GM11168 (cell line): Measurements from ENCODE around the gene LMNTD2.

Experiments used
- in situ Hi-C: fragments of 300-500 bp; cut with MboI; formaldehyde crosslinking; loops from one replicate; pipeline ENCODE4 v1.12.0; 2022; ENCODE audit warnings: low sequenced_read_pairs; ENCODE audit not compliant: unreplicated experiment

The LMNTD2 gene

DNA sequence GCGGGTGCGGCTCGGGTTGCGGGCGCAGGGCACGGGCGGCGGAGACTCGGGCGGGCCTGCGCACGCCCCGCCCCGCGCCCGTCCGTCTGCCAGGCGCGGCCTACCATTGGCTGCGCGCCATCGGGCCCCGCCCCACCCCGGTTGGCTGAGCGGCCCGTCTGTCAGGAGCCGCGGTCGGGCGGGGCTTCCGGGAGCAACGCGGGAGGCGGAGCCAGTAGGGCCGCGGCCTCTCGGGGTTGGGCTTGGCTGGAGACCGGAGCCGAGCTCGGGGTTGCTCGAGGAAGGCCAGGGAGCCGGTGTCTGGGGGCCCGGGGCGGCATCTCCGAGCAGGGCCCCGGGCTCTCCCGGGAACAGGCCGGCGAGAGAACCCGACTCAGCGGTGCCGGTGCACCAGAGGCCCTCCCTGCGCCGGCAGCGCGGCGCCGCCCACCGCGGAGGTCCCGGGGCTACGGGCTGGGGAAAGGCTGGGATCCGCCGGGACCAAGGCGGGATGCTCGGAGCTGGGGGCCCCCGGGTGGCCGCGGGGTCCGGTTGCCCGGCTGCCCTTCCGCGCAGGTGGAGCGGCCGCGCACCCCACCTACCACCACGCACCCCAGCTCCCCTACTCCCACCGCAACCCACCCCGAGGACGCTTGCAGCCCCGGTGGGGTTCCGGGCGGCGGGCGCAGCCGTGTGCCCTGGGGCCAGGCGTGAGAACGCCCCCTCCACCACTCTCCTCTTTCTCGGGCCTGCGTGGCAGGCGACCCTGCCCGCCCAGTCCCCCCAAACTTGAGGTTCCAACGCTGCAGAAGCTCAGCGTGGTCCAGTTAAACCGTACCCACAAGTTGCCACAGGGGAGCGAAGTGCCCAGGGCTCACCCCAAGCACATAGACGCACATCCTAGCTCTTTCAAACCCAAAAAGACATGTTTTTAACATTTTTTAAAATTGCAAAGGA, 24.8 kb downstream of the LMNTD2 start, which contains the start of gene HRAS:
HRAS (minus strand) TSS at position 58 of the 936 bp plus-strand sequence.
- in situ Hi-C loops: no loop called here

DNA sequence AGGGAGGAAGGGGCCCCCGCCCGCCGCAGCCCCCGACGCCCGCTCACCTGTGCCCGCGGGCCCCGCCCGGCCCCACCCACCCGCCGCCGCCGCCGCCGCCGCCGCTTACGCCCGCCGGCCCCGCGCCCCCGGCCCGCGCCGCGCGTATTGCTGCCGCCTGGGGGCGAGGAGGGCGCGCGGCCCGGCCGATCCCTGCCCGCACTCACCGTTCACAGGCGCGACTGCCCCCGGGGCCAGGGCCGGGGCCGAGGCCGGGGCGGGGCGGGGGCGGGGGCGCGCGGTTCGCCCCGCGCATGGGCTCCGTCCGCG, 25.4 kb downstream of the LMNTD2 start:
- in situ Hi-C loops: no loop called here

- in situ Hi-C loops: no loop called here
Observed at GRCh38 chr11:534396-535209, 25.9 kb downstream of the LMNTD2 start.

- in situ Hi-C loops: no loop called here
Observed at GRCh38 chr11:533586-534395, 26.7 kb downstream of the LMNTD2 start.

DNA sequence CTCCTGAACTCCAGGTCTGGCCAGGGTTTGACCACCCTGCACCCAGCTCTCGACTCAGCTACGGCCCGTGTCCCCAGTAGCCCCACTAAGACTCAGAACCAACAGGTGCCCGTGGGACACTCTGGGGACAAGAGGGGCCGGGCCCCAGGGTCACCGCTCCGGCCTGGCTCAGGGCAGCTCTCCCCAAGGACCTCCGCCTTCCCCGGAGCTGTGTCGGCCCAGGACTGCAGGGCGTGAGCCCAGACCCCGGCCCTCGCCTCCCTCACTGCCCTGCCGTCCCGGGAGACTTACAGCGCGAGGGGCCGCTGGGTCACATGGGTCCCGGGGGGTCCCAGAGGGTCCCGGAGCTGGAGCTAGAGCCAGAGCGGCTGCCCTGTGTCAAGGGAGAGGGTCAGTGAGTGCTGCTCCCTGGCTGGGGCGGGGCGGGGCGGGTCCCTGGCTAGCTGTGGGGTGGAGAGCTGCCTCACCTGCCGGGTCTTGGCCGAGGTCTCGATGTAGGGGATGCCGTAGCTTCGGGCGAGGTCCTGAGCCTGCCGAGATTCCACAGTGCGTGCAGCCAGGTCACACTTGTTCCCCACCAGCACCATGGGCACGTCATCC, 27.5 kb downstream of the LMNTD2 start:
- in situ Hi-C loops: no loop called here

DNA sequence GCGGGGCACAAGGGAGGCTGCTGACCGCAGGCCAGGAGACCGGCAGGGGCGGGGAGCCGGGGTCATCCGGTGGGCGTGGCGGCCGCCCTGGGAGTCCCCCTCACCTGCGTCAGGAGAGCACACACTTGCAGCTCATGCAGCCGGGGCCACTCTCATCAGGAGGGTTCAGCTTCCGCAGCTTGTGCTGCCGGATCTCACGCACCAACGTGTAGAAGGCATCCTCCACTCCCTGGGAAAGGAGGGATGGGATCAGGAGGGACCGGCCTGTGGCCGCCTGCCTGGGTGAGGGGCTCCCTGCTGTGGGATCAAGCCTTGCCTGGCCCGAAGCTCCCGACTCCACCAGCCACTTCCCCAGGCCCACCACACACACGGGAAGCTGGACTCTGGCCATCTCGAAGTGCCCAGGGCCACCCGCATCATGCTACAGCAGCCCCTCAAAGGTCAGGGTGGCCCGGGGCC, 28.0 kb downstream of the LMNTD2 start:
- in situ Hi-C loops: no loop called here

DNA sequence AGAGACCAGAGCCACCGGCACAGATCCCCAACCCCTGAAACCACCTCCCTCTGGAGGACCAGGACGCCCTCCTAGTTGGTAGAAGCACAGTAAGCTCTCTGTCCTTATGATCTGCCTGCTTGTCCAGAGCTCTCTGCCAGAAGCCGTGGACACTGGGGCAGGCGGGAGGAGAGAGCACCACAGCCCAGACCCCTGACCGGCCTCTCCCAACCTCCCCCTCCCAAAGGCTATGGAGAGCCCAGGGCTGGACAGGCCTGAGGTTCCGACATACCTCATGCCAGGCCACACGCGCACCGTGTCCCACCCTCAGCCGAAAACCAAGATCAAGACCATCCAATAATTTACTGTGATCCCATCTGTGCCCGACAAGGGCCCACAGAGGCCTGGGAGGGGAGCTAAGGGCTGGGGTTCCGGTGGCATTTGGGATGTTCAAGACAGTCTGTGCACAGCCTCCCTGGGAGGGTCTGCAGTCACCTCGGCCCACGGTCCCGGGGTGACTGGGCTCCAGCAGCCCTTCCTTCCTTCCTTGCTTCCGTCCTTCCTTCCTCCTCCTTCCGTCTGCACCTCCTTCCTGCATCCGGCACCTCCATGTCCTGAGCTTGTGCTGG, 28.5 kb downstream of the LMNTD2 start:
- in situ Hi-C loops: no loop called here

- in situ Hi-C loops: no loop called here
Observed at GRCh38 chr11:530960-531831, 29.3 kb downstream of the LMNTD2 start.

GRCh38 chr11:529728-530411, 30.7 kb downstream of the LMNTD2 start:
- in situ Hi-C loops: no loop called here

- in situ Hi-C loops: no loop called here
Observed at GRCh38 chr11:528815-529727, 31.5 kb downstream of the LMNTD2 start.

- in situ Hi-C loops: no loop called here
Observed at GRCh38 chr11:528166-528814, 32.2 kb downstream of the LMNTD2 start.

GRCh38 chr11:526192-526591, 34.3 kb downstream of the LMNTD2 start:
- in situ Hi-C loops: no loop called here

DNA sequence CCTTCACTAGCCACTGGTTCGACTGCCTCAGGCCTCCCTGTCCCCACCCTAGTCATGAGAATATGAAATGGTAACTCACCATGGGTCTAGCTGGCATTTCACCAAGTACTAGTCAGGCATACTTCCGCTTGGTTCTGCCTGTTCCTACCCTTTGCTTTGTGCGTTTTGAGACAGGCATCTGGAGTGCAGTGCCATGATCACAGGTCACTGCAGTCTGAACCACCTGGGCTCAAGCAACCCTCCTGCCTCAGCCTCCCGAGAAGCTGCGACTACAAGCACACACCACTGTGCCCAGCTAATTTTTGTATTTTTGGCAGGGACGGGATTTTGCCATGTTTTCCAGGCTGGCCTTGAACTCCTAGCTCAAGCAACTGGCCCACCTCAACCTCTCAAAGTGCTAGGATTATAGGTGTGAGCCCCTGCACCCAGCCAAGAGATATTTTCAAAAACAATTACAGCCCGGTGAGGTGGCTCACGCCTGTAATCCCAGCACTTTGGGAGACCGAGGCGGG, 39.3 kb downstream of the LMNTD2 start:
- in situ Hi-C loops: no loop called here

GRCh38 chr11:520428-521176, 39.9 kb downstream of the LMNTD2 start:
- in situ Hi-C loops: no loop called here

DNA sequence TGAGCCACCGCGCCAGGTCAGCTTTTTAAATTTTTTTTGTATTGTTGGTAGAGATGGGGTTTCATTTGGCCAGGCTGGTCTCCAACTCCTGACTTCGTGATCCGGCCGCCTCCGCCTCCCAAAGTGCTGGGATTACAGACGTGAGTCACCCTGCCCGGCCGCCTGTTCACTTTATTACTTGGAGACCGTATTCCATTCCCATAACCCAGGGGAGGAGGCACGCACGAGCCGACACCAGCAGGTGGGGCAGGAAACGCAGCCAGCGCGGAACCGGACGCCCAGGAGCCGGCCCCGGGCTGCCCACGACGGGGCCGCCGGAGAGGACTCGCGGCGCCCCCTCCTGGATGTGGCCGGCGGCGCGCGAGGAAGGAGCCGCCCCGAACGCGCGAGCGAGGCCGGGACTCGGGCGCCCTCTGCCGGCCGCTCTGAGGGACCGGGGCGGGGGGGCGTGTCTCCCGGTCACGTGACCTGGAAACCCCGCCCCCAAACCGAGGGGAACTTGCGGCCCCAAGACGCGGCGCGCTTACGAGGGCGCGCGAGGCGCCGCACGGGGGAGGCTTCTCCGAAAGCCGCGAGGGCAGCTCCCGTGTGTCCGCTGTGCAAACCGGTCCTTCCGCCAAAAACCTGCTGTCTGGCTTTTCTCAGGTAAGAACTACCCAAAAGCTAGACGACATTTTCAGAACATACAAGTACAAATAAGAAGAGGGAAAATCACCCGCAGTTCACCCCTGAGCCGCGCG, 41.9 kb downstream of the LMNTD2 start:
- in situ Hi-C loops: no loop called here
